ENCODE data around the gene SUCLG2. TPM values are rescaled to one million over a fixed set of nuclear protein-coding genes. Genes with fewer than 3 reads are reported as not detected.

SUCLG2 gene
- total and polyA plus RNA-seq, 2 of the 4 experiments (the other 2 are of a cell fraction): 26.8 to 34.6 TPM

DNA sequence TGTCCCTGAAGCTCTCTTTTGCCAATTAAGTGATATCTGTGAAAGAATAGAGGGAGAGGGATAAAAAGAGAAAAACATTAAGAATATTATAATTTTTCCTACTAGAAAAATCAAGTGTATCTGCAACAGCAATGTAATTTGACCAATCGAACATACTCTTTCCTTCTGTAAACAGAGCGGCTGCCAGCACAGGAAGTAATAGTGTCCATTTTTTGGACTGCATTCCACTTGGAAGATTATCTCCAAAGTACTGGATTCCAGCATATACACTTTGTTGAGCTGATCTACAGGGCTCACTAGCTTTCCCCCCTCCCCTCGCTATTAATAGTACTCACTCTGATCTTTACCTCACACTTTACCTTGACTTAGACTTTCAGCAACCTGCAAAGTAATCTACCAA lies 90.4 kb downstream of the SUCLG2 start:
- Histone ChIP-seq H2BK20ac (ENCODE audit: low read depth, low read length) (no peak overlapping the region), H2BK5ac (ENCODE audit: low read depth, low read length, poor library complexity, severe bottlenecking) (no peak overlapping the region), H3K36me3 (ENCODE audit: control insufficient read depth, insufficient read depth, low read length) (no peaks in the 10 kb centered on the region), H3K79me1 (ENCODE audit: low read depth in 1 of 2, low read length in 2 of 2) (peaks cover 20 to 24% of the 10 kb centered on the region in 2 experiments; a peak in 3 of 4 replicates), H2AFZ (replicated peaks; ENCODE audit: low read length, poor library complexity) (no peak overlapping the region), H2AK5ac (ENCODE audit: low read depth, low read length) (no peak overlapping the region), H3K4me2 (ENCODE audit: low read depth, low read length) (no peak overlapping the region), H3K9ac (ENCODE audit: low read depth, low read length) (no peak overlapping the region), H3K9me1 (ENCODE audit: insufficient read depth, low read length) (peaks cover 5% of the 10 kb centered on the region; the same call in 1 of the 2 replicates), H3K9me3 (ENCODE audit: control insufficient read depth, insufficient read depth, low read length) (no peaks in the 10 kb centered on the region), H3K4ac (ENCODE audit: low read depth, low read length) (no peak overlapping the region), H2BK15ac (ENCODE audit: low read depth, low read length) (no peak overlapping the region), H2BK120ac (ENCODE audit: low read depth, low read length) (no peak overlapping the region), H3K23ac (ENCODE audit: low read depth, low read length) (no peak overlapping the region), H4K8ac (ENCODE audit: low read depth in 2 of 2, low read length in 2 of 2) (no peak overlapping the region), H3K27ac (ENCODE audit: insufficient read depth, low read length) (no peak overlapping the region), H2AK9ac (replicated peaks; ENCODE audit: low read depth, low read length, poor library complexity) (no peak overlapping the region), H3K14ac (replicated peaks; ENCODE audit: low read depth, low read length) (no peak overlapping the region), H4K91ac (ENCODE audit: insufficient read depth, low read depth, low read length) (no peak overlapping the region), H3K4me1 (ENCODE audit: control insufficient read depth, insufficient read depth, low read length) (peaks cover 4% of the 10 kb centered on the region), H4K20me1 (ENCODE audit: insufficient read depth, low read length) (no peaks in the 10 kb centered on the region), H3K4me3 (ENCODE audit: insufficient read depth, low read depth, low read length) (no peak overlapping the region), H3K56ac (ENCODE audit: extremely low read depth, insufficient read depth, low read length) (no peak overlapping the region), H3K27me3 (ENCODE audit: control insufficient read depth, insufficient read depth, low read length) (no peaks in the 10 kb centered on the region), H3K18ac (ENCODE audit: low read depth, low read length) (no peak overlapping the region), H4K5ac (ENCODE audit: low read depth, low read length) (no peak overlapping the region)
- TF ChIP-seq, protein P1, sequence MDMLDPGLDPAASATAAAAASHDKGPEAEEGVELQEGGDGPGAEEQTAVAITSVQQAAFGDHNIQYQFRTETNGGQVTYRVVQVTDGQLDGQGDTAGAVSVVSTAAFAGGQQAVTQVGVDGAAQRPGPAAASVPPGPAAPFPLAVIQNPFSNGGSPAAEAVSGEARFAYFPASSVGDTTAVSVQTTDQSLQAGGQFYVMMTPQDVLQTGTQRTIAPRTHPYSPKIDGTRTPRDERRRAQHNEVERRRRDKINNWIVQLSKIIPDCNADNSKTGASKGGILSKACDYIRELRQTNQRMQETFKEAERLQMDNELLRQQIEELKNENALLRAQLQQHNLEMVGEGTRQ (IDR thresholded peaks at IDR 0.05; ENCODE audit: low read depth, low read length): no peak
- TF ChIP-seq POLR2A (IDR thresholded peaks at IDR 0.05; ENCODE audit: low read depth, low read length) (no peak), MAZ (IDR thresholded peaks at IDR 0.05; ENCODE audit: borderline replicate concordance, low read depth, low read length) (no peak), CEBPB (IDR thresholded peaks at IDR 0.05; ENCODE audit: low read depth, low read length) (no peak), RAD21 (IDR thresholded peaks at IDR 0.05; ENCODE audit: low read length) (no peak), FOS (IDR thresholded peaks at IDR 0.05; ENCODE audit: low read depth, low read length) (no peak), SMC3 (IDR thresholded peaks at IDR 0.05; ENCODE audit: low read depth, low read length) (no peak), RCOR1 (IDR thresholded peaks at IDR 0.05; ENCODE audit: insufficient replicate concordance, low read length) (no peak)
- no TSS peak for BruUV-seq (replicated peaks)
- intact Hi-C loops (cut with micrococcal nuclease) (no loop called here), dilution Hi-C loops (cut with HindIII; ENCODE audit: low sequenced_read_pairs, unreplicated experiment) (no loop called here), in situ Hi-C loops (cut with MboI; ENCODE audit: low sequenced_read_pairs) (no loop called here)
- ChIA-PET POLR2A (ENCODE audit: unreplicated experiment) (no interaction called here), CTCF (no interaction called here)
- ATAC-seq (ENCODE audit: low read depth) (0 out of 2 replicates have a peak, but pooled peaks have one; percentile 32), DNase-seq (peak; percentile 22)
- no CpG with 5 or more reads among the region's 3 CpGs for WGBS, 2 experiments (ENCODE audit: extremely low coverage in 2 of 2, insufficient read length in 1 of 2)

Measured in IMR-90 (cell line).